Left lobe of liver (tissue), 2 donors: Measurements from ENCODE around the gene VWC2L. TPM values are rescaled to one million over a fixed set of nuclear protein-coding genes. Genes with fewer than 3 reads are reported as not detected.

Experiments used
- ATAC-seq: fragments of 200-7000 bp; cut with Tn5 transposase; one replicate; pipeline ENCODE4 v1.9.1; 2020; ENCODE audit warnings: mild to moderate bottlenecking, moderate library complexity
- DNase-seq: peaks from one replicate; pipeline ENCODE4 v3.0.0-alpha.2; 2020; ENCODE audit warnings: low spot score
- total RNA-seq: library from RNA; stranded (reverse); gene quantifications from one replicate; pipeline ENCODE4 v1.2.1, GENCODE V29; 2021
- donor health status: DM: no; HTN: no; CAD: no; lungs with moderate emphysema.
- donor health status: DM: no; HTN: yes; CAD: no.

The VWC2L gene
- total RNA-seq, 1 donor from 2014 or later = not detected

GRCh38 chr2:214533541-214533940 is 122.7 kb downstream of the VWC2L start:
- DNase-seq = no peak
- ATAC-seq = no peak

- DNase-seq (no peak), ATAC-seq (no peak)
Observed at GRCh38 chr2:214536625-214537024, 125.8 kb downstream of the VWC2L start.

- DNase-seq (no peak), ATAC-seq (no peak)
Observed at GRCh38 chr2:214537929-214538328, 127.1 kb downstream of the VWC2L start.

- DNase-seq (no peak), ATAC-seq (no peak)
Observed at GRCh38 chr2:214542295-214542694, 131.4 kb downstream of the VWC2L start.

GRCh38 chr2:214542866-214543265 is 132.0 kb downstream of the VWC2L start:
- DNase-seq = no peak
- no peak for ATAC-seq

- DNase-seq = no peak
Observed at GRCh38 chr2:214543386-214543955, 132.6 kb downstream of the VWC2L start.

GRCh38 chr2:214545898-214546542 is 135.2 kb downstream of the VWC2L start:
- no peak for DNase-seq
- ATAC-seq = no peak

More at GRCh38 chr2:214543386-214543955, 132.6 kb downstream of the VWC2L start:
- no peak for ATAC-seq

- ATAC-seq (no peak), DNase-seq (no peak)
Observed at GRCh38 chr2:214547931-214548330, 137.1 kb downstream of the VWC2L start.

GRCh38 chr2:214549946-214550345 is 139.1 kb downstream of the VWC2L start:
- ATAC-seq = no peak
- DNase-seq = no peak

GRCh38 chr2:214550786-214551185 is 139.9 kb downstream of the VWC2L start:
- DNase-seq = no peak
- no peak for ATAC-seq

- no peak for DNase-seq
- no peak for ATAC-seq
Observed at GRCh38 chr2:214557884-214558283, 147.0 kb downstream of the VWC2L start.

GRCh38 chr2:214558341-214558740 is 147.5 kb downstream of the VWC2L start:
- no peak for ATAC-seq
- no peak for DNase-seq

GRCh38 chr2:214560176-214560575 is 149.3 kb downstream of the VWC2L start:
- ATAC-seq = no peak
- no peak for DNase-seq

- ATAC-seq = no peak
- DNase-seq = no peak
Observed at GRCh38 chr2:214560618-214561190, 149.8 kb downstream of the VWC2L start.

GRCh38 chr2:214565246-214565645 is 154.4 kb downstream of the VWC2L start:
- no peak for ATAC-seq
- no peak for DNase-seq

GRCh38 chr2:214566457-214566856 is 155.6 kb downstream of the VWC2L start:
- DNase-seq (no peak), ATAC-seq (no peak)

GRCh38 chr2:214569419-214570035 is 158.7 kb downstream of the VWC2L start:
- DNase-seq = no peak

GRCh38 chr2:214574084-214574781 is 163.4 kb downstream of the VWC2L start:
- ATAC-seq (no peak), DNase-seq (no peak)

More at GRCh38 chr2:214569419-214570035, 158.7 kb downstream of the VWC2L start:
- ATAC-seq = no peak

- DNase-seq (no peak), ATAC-seq (no peak)
Observed at GRCh38 chr2:214575030-214575429, 164.2 kb downstream of the VWC2L start.

- DNase-seq = no peak
- ATAC-seq = no peak
Observed at GRCh38 chr2:214575465-214575864, 164.6 kb downstream of the VWC2L start.

- no peak for DNase-seq
- ATAC-seq = no peak
Observed at GRCh38 chr2:214577769-214578168, 166.9 kb downstream of the VWC2L start.
